GM21717 (cell line): ENCODE measurements around the gene TIAM2.
"Not testable (repeated sequence)": the region's sequence is repeated elsewhere in the genome, so short reads cannot be mapped to it uniquely, and the experiment has no call there.

Experiments used
- ATAC-seq: cut with Tn5 transposase; IDR thresholded peaks from one replicate; pipeline ENCODE4 v1.9.1; 2021; ENCODE audit warnings: mild to moderate bottlenecking, moderate library complexity; ENCODE audit not compliant: unreplicated experiment

Gene TIAM2

GRCh38 chr6:155155787-155156447, 160.8 kb downstream of the TIAM2 start:
- ATAC-seq = no peak

GRCh38 chr6:155157101-155157500, 162.0 kb downstream of the TIAM2 start:
- no peak for ATAC-seq

GRCh38 chr6:155158030-155158843, 163.1 kb downstream of the TIAM2 start:
- ATAC-seq = peak; percentile 49

- no peak for ATAC-seq
Observed at GRCh38 chr6:155162682-155163081, 167.6 kb downstream of the TIAM2 start.

GRCh38 chr6:155163601-155164000, 168.5 kb downstream of the TIAM2 start:
- no peak for ATAC-seq

GRCh38 chr6:155165029-155165710, 170.1 kb downstream of the TIAM2 start:
- ATAC-seq = no peak

GRCh38 chr6:155170519-155170918, 175.4 kb downstream of the TIAM2 start:
- ATAC-seq = no peak

- peak; percentile 85 for ATAC-seq
Observed at GRCh38 chr6:155171109-155171746, 176.1 kb downstream of the TIAM2 start.

- peak; percentile 13 for ATAC-seq
Observed at GRCh38 chr6:155171747-155172449, 176.8 kb downstream of the TIAM2 start.

- no peak for ATAC-seq
Observed at GRCh38 chr6:155173488-155173887, 178.4 kb downstream of the TIAM2 start.

GRCh38 chr6:155174576-155175211, 179.6 kb downstream of the TIAM2 start:
- ATAC-seq = peak; percentile 43

GRCh38 chr6:155177363-155177961, 182.3 kb downstream of the TIAM2 start:
- no peak for ATAC-seq

GRCh38 chr6:155181498-155181897, 186.4 kb downstream of the TIAM2 start:
- peak; percentile 69 for ATAC-seq

GRCh38 chr6:155182103-155182502, 187.0 kb downstream of the TIAM2 start:
- no peak for ATAC-seq

- peak; percentile 32 for ATAC-seq
Observed at GRCh38 chr6:155183095-155183494, 188.0 kb downstream of the TIAM2 start.

GRCh38 chr6:155185041-155185440, 189.9 kb downstream of the TIAM2 start:
- not testable (repeated sequence) for ATAC-seq

GRCh38 chr6:155185544-155185943, 190.4 kb downstream of the TIAM2 start:
- no peak for ATAC-seq

- no peak for ATAC-seq
Observed at GRCh38 chr6:155186052-155186658, 191.0 kb downstream of the TIAM2 start.

GRCh38 chr6:155187106-155187505, 192.0 kb downstream of the TIAM2 start:
- no peak for ATAC-seq
